ENCODE measurements around the gene DOCK4. TPM values are rescaled to one million over a fixed set of nuclear protein-coding genes. Genes with fewer than 3 reads are reported as not detected.

DOCK4 gene
- total and polyA plus RNA-seq, 7 donors = 3.0 to 28.5 (median 14.1) TPM

GRCh38 chr7:111741811-111742240 lies 464.4 kb downstream of the DOCK4 start:
- Histone ChIP-seq H3K9me3 (no peaks in the 10 kb centered on the region), H3K4me3 (no peak overlapping the region), H3K36me3 (peaks cover 0 to 5% (median 0%) of the 10 kb centered on the region in 4 donors), H3K4me1 (no peaks in the 10 kb centered on the region), H3K27ac (no peak overlapping the region), H3K27me3 (no peaks in the 10 kb centered on the region)
- intact Hi-C loops (cut with DNase I) = loop anchor here (5.0 kb wide), 1 partner anchor 755 kb away; no protein-coding TSS in a partner anchor
- DNase-seq = peak; percentile 72
- TF ChIP-seq POLR2AphosphoS5 (IDR thresholded peaks at IDR 0.05) = no peak
- no peak for TF ChIP-seq POLR2A (IDR thresholded peaks at IDR 0.05)
- TF ChIP-seq CTCF (IDR thresholded peaks at IDR 0.05) = peak in 3 of 4 experiments; percentile 49 to 63 (median 57)
- TF ChIP-seq EP300 (IDR thresholded peaks at IDR 0.05) = no peak
- WGBS, 2 donors = 28 to 47% methylated on average over 8 of the region's 8 CpGs

GRCh38 chr7:111740942-111741341 lies 465.3 kb downstream of the DOCK4 start:
- intact Hi-C loops (cut with DNase I) = loop anchor here (5.0 kb wide), 1 partner anchor 756 kb away; no protein-coding TSS in a partner anchor
- Histone ChIP-seq H3K4me1 (no peaks in the 10 kb centered on the region), H3K27ac (no peak overlapping the region), H3K27me3 (no peaks in the 10 kb centered on the region), H3K9me3 (no peaks in the 10 kb centered on the region), H3K4me3 (no peak overlapping the region), H3K36me3 (peaks cover 0 to 5% (median 0%) of the 10 kb centered on the region in 4 donors)
- no peak for TF ChIP-seq CTCF (IDR thresholded peaks at IDR 0.05)
- TF ChIP-seq POLR2A (IDR thresholded peaks at IDR 0.05) = no peak
- TF ChIP-seq POLR2AphosphoS5 (IDR thresholded peaks at IDR 0.05) = no peak
- no peak for TF ChIP-seq EP300 (IDR thresholded peaks at IDR 0.05)
- DNase-seq = no peak
- WGBS, 2 donors = 86 to 92% methylated on average over 3 of the region's 3 CpGs

GRCh38 chr7:111736552-111736874 lies 469.7 kb downstream of the DOCK4 start:
- Histone ChIP-seq H3K4me1 (peaks cover 0 to 6% (median 0%) of the 10 kb centered on the region in 4 donors), H3K27me3 (no peaks in the 10 kb centered on the region), H3K9me3 (no peaks in the 10 kb centered on the region), H3K36me3 (peaks cover 0 to 9% (median 0%) of the 10 kb centered on the region in 4 donors), H3K27ac (no peak overlapping the region), H3K4me3 (no peak overlapping the region)
- TF ChIP-seq EP300 (IDR thresholded peaks at IDR 0.05) = no peak
- TF ChIP-seq POLR2AphosphoS5 (IDR thresholded peaks at IDR 0.05) = no peak
- no peak for TF ChIP-seq CTCF (IDR thresholded peaks at IDR 0.05)
- TF ChIP-seq POLR2A (IDR thresholded peaks at IDR 0.05) = no peak
- 18 to 49% methylated on average over 4 of the region's 4 CpGs for WGBS, 2 donors
- no peak for DNase-seq
- intact Hi-C loops (cut with DNase I) = loop anchor here (10.0 kb wide), 1 partner anchor 642 kb away; the partner anchor contains the start of gene LRRN3

- no peak overlapping the region for H3K27ac ChIP-seq
- TF ChIP-seq POLR2A (IDR thresholded peaks at IDR 0.05) (no peak), CTCF (IDR thresholded peaks at IDR 0.05) (peak; percentile 64 to 81 (median 72)), EP300 (IDR thresholded peaks at IDR 0.05) (no peak), POLR2AphosphoS5 (IDR thresholded peaks at IDR 0.05) (peak in 1 of 4 donors; percentile 9)
- WGBS, 2 donors = 41 to 48% methylated on average over 11 of the region's 11 CpGs
- no peak for DNase-seq
- no peaks in the 10 kb centered on the region for H3K27me3 ChIP-seq
- intact Hi-C loops (cut with DNase I) = loop anchor here (10.0 kb wide), 1 partner anchor 641 kb away; the partner anchor contains the start of gene LRRN3
- peaks cover 0 to 6% (median 0%) of the 10 kb centered on the region in 4 donors for H3K4me1 ChIP-seq
- no peaks in the 10 kb centered on the region for H3K9me3 ChIP-seq
- no peak overlapping the region for H3K4me3 ChIP-seq
- peaks cover 0 to 9% (median 0%) of the 10 kb centered on the region in 4 donors for H3K36me3 ChIP-seq
These were observed 470.3 kb downstream of the DOCK4 start for GRCh38 chr7:111735661-111736551.
